ENCODE results near the gene ACE. TPM values are rescaled to one million over a fixed set of nuclear protein-coding genes. Genes with fewer than 3 reads are reported as not detected.
"Not testable (repeated sequence)": the region's sequence is repeated elsewhere in the genome, so short reads cannot be mapped to it uniquely, and the experiment has no call there.

Gene ACE
- total and polyA plus RNA-seq, 3 experiments from 2014 or later: 4.6 to 5.5 (median 4.7) TPM

GRCh38 chr17:63463771-63464170 is 13.1 kb upstream of the ACE start:
- H3K4me3 Mint-ChIP-seq: no peak overlapping the region
- DNase-seq: no peak

DNA sequence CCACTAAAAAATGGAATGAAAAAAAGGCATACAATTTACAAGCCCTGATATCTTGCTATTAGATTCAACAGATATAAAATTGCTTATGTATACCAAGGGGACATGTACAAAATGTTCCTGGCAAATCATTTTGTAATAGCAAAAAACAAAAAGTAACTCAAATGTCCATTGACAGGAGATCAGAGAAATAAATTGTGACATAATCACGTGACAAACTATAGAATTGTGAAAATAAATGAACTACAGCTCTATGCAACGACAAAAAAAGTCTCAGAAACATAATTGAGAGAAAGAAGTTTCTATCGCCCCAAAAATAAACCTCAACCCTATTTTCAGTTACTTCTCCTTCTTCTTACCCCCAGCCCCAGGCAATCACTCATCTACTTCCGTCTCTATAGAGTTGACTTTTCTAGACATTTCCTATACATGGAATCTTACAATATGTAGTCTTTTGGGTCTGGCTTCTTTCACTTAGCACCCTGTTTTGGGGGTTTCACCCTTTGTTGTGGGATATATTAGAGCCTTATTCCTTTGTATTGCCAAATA is 12.1 kb upstream of the ACE start:
- H3K27ac Mint-ChIP-seq: peak overlapping the region in 1 of 8 donors; percentile 7
- Histone ChIP-seq H3K27me3 (ENCODE audit: insufficient read depth, low read length, poor library complexity, severe bottlenecking) (no peaks in the 10 kb centered on the region), H3K4me3 (ENCODE audit: low read length) (no peak overlapping the region), H3K9me3 (ENCODE audit: low read length) (no peaks in the 10 kb centered on the region), H3K4me1 (ENCODE audit: insufficient read depth, low read length) (no peaks in the 10 kb centered on the region), H3K27ac (ENCODE audit: low read depth, low read length) (no peak overlapping the region), H3K36me3 (ENCODE audit: insufficient read depth, low read length) (no peaks in the 10 kb centered on the region)
- peaks cover 0 to 3% of the 10 kb centered on the region in 2 donors for H3K27me3 Mint-ChIP-seq
- H3K36me3 Mint-ChIP-seq: no peaks in the 10 kb centered on the region
- no peaks in the 10 kb centered on the region for H3K4me1 Mint-ChIP-seq
- ChIA-PET POLR2A (no interaction called here), CTCF (interaction anchor here (0.6 to 1.3 kb wide), 2 partner anchors 11 to 12 kb away, joined by 3 read pairs; no protein-coding TSS in a partner anchor)
- H3K4me3 Mint-ChIP-seq: no peak overlapping the region
- H3K9me3 Mint-ChIP-seq: no peaks in the 10 kb centered on the region
- no peak for DNase-seq

More at GRCh38 chr17:63463771-63464170, 13.1 kb upstream of the ACE start:
- no peaks in the 10 kb centered on the region for H3K36me3 ChIP-seq (ENCODE audit: insufficient read depth, low read length)
- Mint-ChIP-seq H3K36me3 (no peaks in the 10 kb centered on the region), H3K27ac (peak overlapping the region in 1 of 8 donors; percentile 42), H3K4me1 (no peaks in the 10 kb centered on the region), H3K27me3 (peaks cover 0 to 3% of the 10 kb centered on the region in 2 donors), H3K9me3 (no peaks in the 10 kb centered on the region)
- ChIA-PET POLR2A (no interaction called here), CTCF (interaction anchor here (1.5 kb wide), 1 partner anchor 15 kb away, joined by 7 read pairs; no protein-coding TSS in a partner anchor)
- H3K27ac ChIP-seq (ENCODE audit: low read depth, low read length): no peak overlapping the region
- no peak overlapping the region for H3K4me3 ChIP-seq (ENCODE audit: low read length)
- no peaks in the 10 kb centered on the region for H3K9me3 ChIP-seq (ENCODE audit: low read length)
- H3K27me3 ChIP-seq (ENCODE audit: insufficient read depth, low read length, poor library complexity, severe bottlenecking): no peaks in the 10 kb centered on the region
- no peaks in the 10 kb centered on the region for H3K4me1 ChIP-seq (ENCODE audit: insufficient read depth, low read length)

DNA sequence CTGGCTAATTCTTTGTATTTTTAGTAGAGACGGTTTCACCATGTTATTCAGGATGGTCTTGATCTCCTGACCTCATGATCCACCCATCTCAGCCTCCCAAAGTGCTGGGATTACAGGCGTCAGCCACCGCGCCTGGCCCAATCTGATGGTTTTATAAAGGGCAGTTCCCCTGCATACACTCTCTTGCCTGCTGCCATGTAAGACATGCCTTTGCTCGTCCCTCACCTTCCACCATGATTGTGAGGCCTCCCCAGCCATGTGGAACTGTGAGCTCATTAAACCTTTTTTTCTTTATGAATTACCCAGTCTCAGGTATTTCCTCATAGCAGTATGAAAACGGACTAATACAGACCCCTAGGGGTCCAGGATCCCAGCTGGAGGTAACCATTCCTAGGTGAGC is 8.8 kb upstream of the ACE start:
- H3K27ac Mint-ChIP-seq; H3K27me3 ChIP-seq (ENCODE audit: insufficient read depth, low read length, poor library complexity, severe bottlenecking); H3K4me3 Mint-ChIP-seq; H3K36me3 Mint-ChIP-seq; H3K9me3 ChIP-seq (ENCODE audit: low read length); POLR2A ChIA-PET; H3K4me1 Mint-ChIP-seq; DNase-seq; H3K4me3 ChIP-seq (ENCODE audit: low read length); H3K27ac ChIP-seq (ENCODE audit: low read depth, low read length); H3K36me3 ChIP-seq (ENCODE audit: insufficient read depth, low read length); H3K4me1 ChIP-seq (ENCODE audit: insufficient read depth, low read length); H3K9me3 Mint-ChIP-seq: not testable (repeated sequence)
- H3K27me3 Mint-ChIP-seq: peaks cover 1 to 15% of the 10 kb centered on the region in 2 donors
- CTCF ChIA-PET: interaction anchor here (1.0 to 1.4 kb wide), 4 partner anchors 10 to 40 kb away, joined by 3 to 6 read pairs (median 3); no protein-coding TSS in a partner anchor

DNA sequence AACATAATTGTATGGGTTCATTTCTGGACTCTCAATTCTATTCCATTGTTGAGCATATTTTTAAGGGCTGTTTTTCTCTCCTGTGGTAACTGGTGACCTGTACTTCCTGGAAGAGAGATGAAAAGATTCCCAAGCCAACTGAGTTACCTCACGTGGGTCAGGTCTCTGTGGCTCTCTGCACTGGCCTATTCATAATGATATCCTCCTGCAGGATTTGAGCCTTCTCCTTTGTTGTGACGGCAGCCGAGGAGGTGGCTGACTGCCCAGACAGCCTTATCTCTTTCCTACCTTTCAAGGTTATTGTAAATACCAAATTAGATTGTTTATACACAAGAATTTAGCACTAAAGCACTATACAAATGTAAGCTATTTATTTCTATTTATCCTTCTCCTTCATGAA is 2.7 kb upstream of the ACE start:
- peaks cover 14% of the 10 kb centered on the region for H3K4me1 ChIP-seq (ENCODE audit: insufficient read depth, low read length)
- peaks cover 14 to 31% (median 14%) of the 10 kb centered on the region in 3 donors for H3K4me1 Mint-ChIP-seq
- peaks cover 0 to 4% (median 0%) of the 10 kb centered on the region in 5 donors for H3K9me3 Mint-ChIP-seq
- no peaks in the 10 kb centered on the region for H3K36me3 ChIP-seq (ENCODE audit: insufficient read depth, low read length)
- peaks cover 10 to 19% of the 10 kb centered on the region in 2 donors for H3K27me3 Mint-ChIP-seq
- ChIA-PET CTCF (interaction anchor here (9.6 kb wide), 1 partner anchor 46 kb away, joined by 206 read pairs; no protein-coding TSS in a partner anchor), POLR2A (no interaction called here)
- H3K4me3 ChIP-seq (ENCODE audit: low read length): no peak overlapping the region
- peaks cover 7% of the 10 kb centered on the region for H3K27me3 ChIP-seq (ENCODE audit: insufficient read depth, low read length, poor library complexity, severe bottlenecking)
- H3K9me3 ChIP-seq (ENCODE audit: low read length): no peaks in the 10 kb centered on the region
- H3K4me3 Mint-ChIP-seq: peak overlapping the region in 2 of 7 donors; percentile 12 to 24
- peak overlapping the region in 2 of 8 donors; percentile 27 to 47 for H3K27ac Mint-ChIP-seq
- H3K27ac ChIP-seq (ENCODE audit: low read depth, low read length): no peak overlapping the region
- peaks cover 0 to 2% (median 0%) of the 10 kb centered on the region in 3 donors for H3K36me3 Mint-ChIP-seq
- DNase-seq: no peak

GRCh38 chr17:63474586-63475460 is 2.0 kb upstream of the ACE start:
- ChIA-PET POLR2A (no interaction called here), CTCF (interaction anchor here (9.6 kb wide), 1 partner anchor 46 kb away, joined by 206 read pairs; no protein-coding TSS in a partner anchor)
- H3K4me3 Mint-ChIP-seq: peak overlapping the region; percentile 29 to 78 (median 70)

GRCh38 chr17:63475491-63476412 is 1.1 kb upstream of the ACE start:
- peak overlapping the region; percentile 55 to 87 (median 70) for H3K4me3 Mint-ChIP-seq

More at GRCh38 chr17:63474586-63475460, 2.0 kb upstream of the ACE start:
- peaks cover 14% of the 10 kb centered on the region for H3K4me1 ChIP-seq (ENCODE audit: insufficient read depth, low read length)
- Mint-ChIP-seq H3K4me1 (peaks cover 14 to 31% (median 14%) of the 10 kb centered on the region in 3 donors), H3K9me3 (peaks cover 0 to 4% (median 0%) of the 10 kb centered on the region in 5 donors), H3K27ac (peak overlapping the region in 4 of 8 donors; percentile 24 to 52 (median 32)), H3K27me3 (peaks cover 10 to 19% of the 10 kb centered on the region in 2 donors), H3K36me3 (peaks cover 0 to 2% (median 0%) of the 10 kb centered on the region in 3 donors)
- DNase-seq: peak in 1 of 5 donors; percentile 26
- H3K36me3 ChIP-seq (ENCODE audit: insufficient read depth, low read length): no peaks in the 10 kb centered on the region
- H3K4me3 ChIP-seq (ENCODE audit: low read length): no peak overlapping the region
- peaks cover 7% of the 10 kb centered on the region for H3K27me3 ChIP-seq (ENCODE audit: insufficient read depth, low read length, poor library complexity, severe bottlenecking)
- H3K9me3 ChIP-seq (ENCODE audit: low read length): no peaks in the 10 kb centered on the region
- no peak overlapping the region for H3K27ac ChIP-seq (ENCODE audit: low read depth, low read length)

GRCh38 chr17:63476459-63476853 is 405 bp upstream of the ACE start:
- peaks cover 7% of the 10 kb centered on the region for H3K27me3 ChIP-seq (ENCODE audit: insufficient read depth, low read length, poor library complexity, severe bottlenecking)
- no peaks in the 10 kb centered on the region for H3K36me3 ChIP-seq (ENCODE audit: insufficient read depth, low read length)
- peaks cover 0 to 4% (median 0%) of the 10 kb centered on the region in 5 donors for H3K9me3 Mint-ChIP-seq
- ChIA-PET CTCF (interaction anchor here (0.8 to 9.6 kb wide), 8 partner anchors 11 to 145 kb away, joined by 3 to 206 read pairs (median 23); partner anchors contain the start of gene CYB561), POLR2A (interaction anchor here (0.9 to 3.3 kb wide), 3 partner anchors 30 to 50 kb away, joined by 3 to 19 read pairs (median 6); partner anchors contain the start of gene CYB561)
- H3K9me3 ChIP-seq (ENCODE audit: low read length): no peaks in the 10 kb centered on the region
- no peak overlapping the region for H3K27ac ChIP-seq (ENCODE audit: low read depth, low read length)
- peaks cover 14% of the 10 kb centered on the region for H3K4me1 ChIP-seq (ENCODE audit: insufficient read depth, low read length)
- no peak overlapping the region for H3K27ac Mint-ChIP-seq
- peaks cover 14 to 31% (median 14%) of the 10 kb centered on the region in 3 donors for H3K4me1 Mint-ChIP-seq
- H3K27me3 Mint-ChIP-seq: peaks cover 10 to 11% of the 10 kb centered on the region in 2 donors
- H3K4me3 ChIP-seq (ENCODE audit: low read length): no peak overlapping the region
- H3K4me3 Mint-ChIP-seq: peak overlapping the region; percentile 55 to 85 (median 69)
- no peak for DNase-seq
- peaks cover 0 to 2% (median 0%) of the 10 kb centered on the region in 3 donors for H3K36me3 Mint-ChIP-seq

More at GRCh38 chr17:63475491-63476412, 1.1 kb upstream of the ACE start:
- CTCF ChIA-PET: interaction anchor here (1.1 to 9.6 kb wide), 5 partner anchors 10 to 136 kb away, joined by 3 to 206 read pairs (median 47); partner anchors contain the start of gene CYB561
- Histone ChIP-seq H3K27ac (ENCODE audit: low read depth, low read length) (no peak overlapping the region), H3K4me1 (ENCODE audit: insufficient read depth, low read length) (peaks cover 14% of the 10 kb centered on the region), H3K36me3 (ENCODE audit: insufficient read depth, low read length) (no peaks in the 10 kb centered on the region), H3K9me3 (ENCODE audit: low read length) (no peaks in the 10 kb centered on the region), H3K4me3 (ENCODE audit: low read length) (no peak overlapping the region), H3K27me3 (ENCODE audit: insufficient read depth, low read length, poor library complexity, severe bottlenecking) (peaks cover 7% of the 10 kb centered on the region)
- H3K4me1 Mint-ChIP-seq: peaks cover 14 to 31% (median 14%) of the 10 kb centered on the region in 3 donors
- peaks cover 10 to 14% of the 10 kb centered on the region in 2 donors for H3K27me3 Mint-ChIP-seq
- POLR2A ChIA-PET: interaction anchor here (1.4 to 3.3 kb wide), 2 partner anchors 30 to 48 kb away, joined by 6 to 19 read pairs; partner anchors contain the start of gene CYB561
- H3K9me3 Mint-ChIP-seq: peaks cover 0 to 4% (median 0%) of the 10 kb centered on the region in 5 donors
- DNase-seq: peak in 1 of 5 donors; percentile 44
- H3K36me3 Mint-ChIP-seq: peaks cover 0 to 2% (median 0%) of the 10 kb centered on the region in 3 donors
- peak overlapping the region in 2 of 8 donors; percentile 24 to 50 for H3K27ac Mint-ChIP-seq
